TTC549 (cell line): ENCODE results near the gene TPR.

ENCODE experiments used
- FAIRE-seq: peaks from 2 replicates; lab custom pipeline; 2012; peaks lifted over from hg19 to GRCh38; lab: Jason Lieb, UNC

TPR gene

GRCh38 chr1:186289943-186290545, 85.0 kb downstream of the TPR start:
- FAIRE-seq, result no peak

GRCh38 chr1:186286615-186287315, 88.3 kb downstream of the TPR start:
- no peak for FAIRE-seq

- FAIRE-seq, result no peak
These were observed 91.7 kb downstream of the TPR start for GRCh38 chr1:186283374-186283773.

GRCh38 chr1:186282466-186282865, 92.6 kb downstream of the TPR start:
- FAIRE-seq, result no peak

GRCh38 chr1:186275822-186276221, 99.2 kb downstream of the TPR start:
- FAIRE-seq, result no peak

- no peak for FAIRE-seq
These were observed 102.6 kb downstream of the TPR start for GRCh38 chr1:186272486-186272885.

GRCh38 chr1:186271032-186271431, 104.0 kb downstream of the TPR start:
- no peak for FAIRE-seq
